ENCODE measurements around the gene CKMT1B.
"Not testable (repeated sequence)": the region's sequence is repeated elsewhere in the genome, so short reads cannot be mapped to it uniquely, and the experiment has no call there.

Gene CKMT1B

DNA sequence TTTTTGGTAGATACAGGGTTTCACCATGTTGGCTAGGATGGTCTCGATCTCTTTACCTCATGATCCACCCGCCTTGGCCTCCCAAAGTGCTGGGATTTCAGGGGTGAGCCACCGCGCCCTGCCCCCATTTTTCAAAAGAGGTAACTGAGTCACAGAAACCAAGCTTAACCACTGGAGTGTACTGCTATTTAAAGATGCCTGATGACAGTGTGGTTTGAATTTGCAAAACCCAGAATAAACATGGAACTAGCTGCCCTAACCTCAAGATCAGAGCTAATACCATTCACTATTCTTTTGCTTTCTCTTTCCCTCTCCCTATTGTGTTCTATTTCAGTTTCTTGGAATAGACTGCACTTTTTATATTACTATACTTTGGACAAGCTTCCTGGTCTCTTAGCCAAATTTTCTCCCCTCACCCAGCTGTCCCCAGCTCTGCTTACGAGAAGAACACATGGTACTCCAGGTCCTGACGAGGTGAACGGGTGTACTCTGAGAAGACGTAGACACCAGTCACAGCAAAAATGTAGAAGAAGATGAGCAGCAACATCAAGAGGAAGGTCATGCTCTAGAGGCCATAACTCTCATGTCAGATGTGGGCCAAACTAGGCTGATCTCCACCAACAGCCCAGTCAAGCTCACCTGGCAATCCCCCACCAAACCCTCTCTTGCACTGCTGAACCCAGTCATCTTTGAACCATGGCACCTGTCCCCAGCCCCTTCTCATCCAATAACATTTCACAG lies 44.8 kb downstream of the CKMT1B start:
- DNase-seq (ENCODE audit: low spot score): not testable (repeated sequence)

Measured in ecto neural progenitor cell (in vitro differentiated cells).